GM21723 (cell line): ENCODE data around the gene MYO1F.

Experiments
- ATAC-seq: cut with Tn5 transposase; IDR thresholded peaks from one replicate; pipeline ENCODE4 v1.9.1; 2021; ENCODE audit warnings: mild to moderate bottlenecking, moderate library complexity; ENCODE audit not compliant: unreplicated experiment

The MYO1F gene

DNA sequence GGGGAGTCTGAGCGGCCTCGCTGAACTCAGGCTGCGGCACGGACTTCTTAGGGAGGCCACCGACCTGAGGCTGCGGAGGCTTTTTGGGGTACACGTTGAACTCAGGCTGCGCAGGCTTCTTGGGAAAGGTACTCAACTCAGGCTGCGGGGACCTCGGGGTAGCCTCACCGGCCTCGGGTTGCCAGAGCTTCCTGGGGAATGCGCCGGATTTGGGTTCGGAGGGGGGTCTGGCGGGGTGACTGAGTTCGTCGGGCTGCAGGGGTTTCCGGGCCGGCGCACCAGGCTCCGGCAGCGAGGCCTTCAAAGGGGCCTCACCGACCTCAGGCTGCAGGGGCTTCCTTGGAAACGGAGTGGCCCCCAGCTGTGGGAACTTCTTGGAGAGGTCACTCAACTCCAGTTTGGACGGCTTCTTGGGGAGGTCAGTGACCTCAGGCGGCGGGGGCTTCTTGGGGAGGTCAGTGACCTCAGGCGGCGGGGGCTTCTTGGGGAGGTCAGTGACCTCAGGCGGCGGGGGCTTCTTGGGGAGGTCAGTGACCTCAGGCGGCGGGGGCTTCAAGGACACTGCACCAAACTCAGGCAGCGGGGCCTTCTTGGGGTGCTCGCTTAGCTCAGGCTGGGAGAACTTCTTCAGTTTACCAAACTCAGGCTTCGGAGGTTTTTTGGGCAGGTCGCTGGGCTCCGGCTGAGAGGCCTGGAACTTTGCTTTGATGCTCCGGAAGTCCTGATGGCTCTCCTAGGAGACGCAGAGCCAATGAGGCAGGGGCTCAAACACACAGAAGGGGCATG is 78.0 kb downstream of the MYO1F start:
- no peak for ATAC-seq

DNA sequence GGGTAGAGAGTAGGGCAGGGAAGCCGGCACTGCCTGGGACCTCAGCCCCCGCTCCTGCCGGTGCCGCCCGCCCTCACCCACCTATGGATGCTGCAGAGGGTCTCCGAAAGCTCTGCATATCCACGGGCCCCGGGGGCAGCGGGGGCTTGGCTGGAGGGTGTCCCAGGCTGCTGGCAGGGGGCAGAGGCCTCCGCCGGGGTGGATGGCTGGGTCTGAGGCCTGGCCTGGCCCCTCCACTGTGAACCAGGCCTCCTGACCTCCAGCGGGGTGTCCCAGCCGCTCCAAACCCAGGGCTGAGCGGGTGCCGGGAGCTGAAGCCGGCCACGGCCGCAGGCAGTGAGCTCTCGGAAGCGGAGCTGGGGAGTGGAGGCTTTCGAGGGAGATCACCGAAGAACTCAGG is 78.9 kb downstream of the MYO1F start:
- no peak for ATAC-seq

DNA sequence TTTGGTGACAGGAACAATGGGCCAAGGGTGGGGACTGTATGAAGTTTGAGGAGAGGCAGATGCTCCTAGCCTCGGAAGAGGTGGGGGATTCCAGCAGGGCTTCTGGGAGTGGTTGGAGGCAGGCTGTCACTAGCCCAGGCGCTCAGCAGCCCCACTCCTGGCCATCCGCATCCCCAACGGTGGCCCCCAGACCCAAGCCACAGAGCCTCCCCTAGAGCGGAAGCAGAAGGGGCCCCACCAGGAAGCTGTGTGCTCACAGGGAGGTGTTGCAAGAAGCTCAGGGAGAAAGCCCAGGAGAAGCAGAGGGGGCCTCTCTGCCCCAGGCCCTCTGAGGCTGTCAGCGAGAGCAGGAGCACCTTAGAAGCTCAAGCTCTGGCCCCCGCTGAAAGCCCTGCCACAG is 83.1 kb downstream of the MYO1F start:
- ATAC-seq, result no peak

DNA sequence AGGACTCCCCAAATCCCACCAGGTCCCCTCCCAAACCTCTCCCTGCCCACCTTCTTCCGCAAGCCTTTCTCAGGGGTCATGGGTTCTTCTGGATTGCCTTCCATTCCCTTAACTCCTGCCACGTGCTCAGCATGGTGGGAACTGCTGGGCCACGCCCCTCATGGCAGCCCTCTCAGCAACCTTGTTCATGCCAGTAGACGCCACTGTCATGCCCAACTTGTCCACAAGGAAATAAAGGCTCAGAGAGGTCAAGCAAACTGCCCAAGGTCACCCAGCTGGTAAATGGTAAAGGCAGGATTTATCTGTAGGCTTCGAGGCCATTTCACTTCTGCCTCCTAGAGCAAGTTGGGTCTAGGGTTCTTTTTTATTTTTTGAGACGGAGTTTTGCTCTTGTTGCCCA is 85.7 kb downstream of the MYO1F start:
- ATAC-seq, result no peak

DNA sequence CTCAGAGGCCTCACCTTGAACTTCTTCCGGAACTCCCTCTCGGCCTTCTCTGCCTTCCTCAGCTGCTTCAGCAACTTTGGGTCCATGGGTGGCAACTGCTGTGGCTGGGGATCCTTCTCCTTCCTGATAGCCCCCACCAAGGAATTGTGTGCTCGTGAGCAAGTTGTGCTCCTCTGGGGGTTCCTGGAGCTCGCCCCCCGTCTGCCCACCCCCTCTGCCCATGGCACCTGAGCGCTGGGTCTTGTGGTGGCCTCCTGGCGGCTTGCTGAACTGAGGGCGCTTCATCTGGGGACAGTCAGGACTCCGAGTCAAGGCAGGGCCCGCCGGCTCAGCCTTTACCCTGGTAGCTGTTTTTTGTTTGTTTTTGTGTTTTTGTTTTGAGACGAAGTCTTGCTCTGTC is 86.4 kb downstream of the MYO1F start:
- ATAC-seq, result no peak

DNA sequence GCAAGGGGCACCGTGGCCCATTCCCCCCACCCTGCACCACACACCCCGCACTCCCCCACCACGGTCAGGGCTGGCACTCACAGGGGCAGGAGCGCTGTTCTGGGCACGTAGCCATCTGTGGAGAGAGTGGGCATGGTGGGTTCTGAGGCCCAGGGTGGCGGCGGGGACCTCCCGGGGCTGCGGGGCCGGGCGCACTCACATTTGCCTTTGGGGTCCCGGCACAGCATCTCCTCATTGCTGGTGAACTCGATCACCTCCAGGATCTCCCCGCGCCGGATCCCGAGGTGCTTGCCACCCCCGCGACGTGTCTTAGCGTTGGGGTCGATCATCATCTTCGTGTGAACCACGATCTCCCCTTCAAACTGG is 86.9 kb downstream of the MYO1F start:
- ATAC-seq, result no peak

DNA sequence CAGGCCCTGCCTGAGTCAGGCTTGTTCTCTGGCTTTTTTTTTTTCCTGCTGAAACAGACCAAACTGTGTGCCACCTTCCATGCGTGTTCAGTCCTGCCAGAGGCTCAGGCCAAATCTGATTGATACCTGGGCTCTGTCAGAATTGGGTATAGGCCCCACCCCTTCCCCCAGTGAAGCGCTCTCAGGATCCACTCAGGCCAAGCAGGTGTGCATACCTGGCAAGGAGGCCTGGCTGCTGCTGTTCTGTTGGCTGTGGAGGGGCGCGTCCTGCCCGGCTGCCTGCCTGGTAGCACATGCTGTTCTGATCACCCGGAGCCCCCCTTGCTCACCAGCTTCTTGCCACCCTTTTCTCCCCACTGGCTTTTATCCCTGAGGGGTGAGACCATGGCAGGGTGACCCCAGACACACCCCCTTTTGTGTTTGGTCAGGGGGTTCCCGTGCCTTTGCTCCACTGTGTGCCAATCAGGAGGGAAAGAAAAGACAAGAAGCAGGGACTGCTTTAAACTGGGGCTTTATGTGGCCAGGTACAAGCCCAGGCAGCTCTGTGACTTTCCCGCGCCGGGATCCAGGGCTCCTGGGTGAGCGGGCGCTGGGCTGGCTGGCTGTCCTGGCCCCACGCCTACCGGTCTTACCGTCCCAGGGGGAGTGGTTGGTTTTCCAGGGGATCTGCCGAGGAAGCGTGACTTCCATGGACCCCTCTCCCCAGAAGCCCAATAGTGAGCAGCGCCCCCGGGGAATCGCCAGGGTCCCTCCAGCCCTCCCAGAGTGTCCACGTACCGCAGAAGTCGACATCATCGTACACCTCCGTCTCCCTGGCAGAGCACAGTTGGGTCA is 87.5 kb downstream of the MYO1F start:
- ATAC-seq, result no peak

DNA sequence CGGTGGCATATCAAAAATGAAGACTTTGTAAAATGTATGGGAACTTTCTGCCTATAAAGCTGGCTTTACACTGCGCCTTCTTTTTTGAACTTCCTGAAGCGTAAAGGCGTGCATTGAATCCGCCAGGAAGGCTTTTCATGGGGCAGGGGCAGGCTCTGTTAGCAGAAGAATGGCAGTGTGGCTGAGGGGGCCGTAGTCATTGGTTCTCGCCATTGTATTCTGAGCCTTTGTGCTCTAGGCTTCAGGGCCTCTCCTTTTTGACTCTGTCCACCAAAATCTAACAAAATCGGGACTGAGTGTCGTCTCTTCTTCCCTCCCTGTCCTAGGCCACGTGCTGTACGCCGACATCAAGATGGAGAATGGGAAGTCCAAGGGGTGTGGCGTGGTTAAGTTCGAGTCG is 88.9 kb downstream of the MYO1F start:
- no peak for ATAC-seq

DNA sequence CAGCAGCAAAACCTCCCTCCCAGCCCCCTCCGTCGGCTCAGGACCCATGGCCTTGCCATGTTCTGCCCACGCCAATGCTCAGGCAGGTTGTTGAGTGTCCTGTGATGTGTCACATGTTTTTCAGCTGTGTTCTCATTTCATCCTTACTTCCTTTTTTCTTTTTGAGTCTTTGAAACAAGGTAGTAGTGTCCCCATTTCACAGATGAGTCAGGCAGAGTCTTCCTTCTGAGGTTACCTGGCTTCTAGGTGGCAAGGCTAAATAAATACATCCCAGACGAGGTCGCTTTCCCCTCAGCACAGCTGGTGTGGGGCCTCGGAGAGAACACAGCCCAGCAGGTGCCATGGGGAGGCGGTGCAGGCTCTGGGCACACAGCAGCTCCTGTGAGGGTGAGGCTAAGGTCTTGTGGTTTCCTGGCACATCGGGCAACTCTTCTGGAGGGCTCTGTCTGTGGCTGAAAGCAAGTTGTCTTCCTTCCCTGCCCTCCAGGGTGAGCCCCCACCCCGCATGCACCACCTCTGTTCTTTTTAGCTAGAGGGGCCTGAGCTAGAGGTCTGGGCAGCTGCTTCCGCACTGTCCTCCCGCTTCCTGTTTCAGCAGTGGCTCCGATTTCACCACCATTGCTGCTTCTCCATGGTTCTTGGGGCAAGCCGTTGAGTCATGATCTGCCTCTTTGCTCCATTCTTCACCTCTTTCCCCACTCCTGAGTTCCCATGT is 89.9 kb downstream of the MYO1F start:
- ATAC-seq, result peak; percentile 56

DNA sequence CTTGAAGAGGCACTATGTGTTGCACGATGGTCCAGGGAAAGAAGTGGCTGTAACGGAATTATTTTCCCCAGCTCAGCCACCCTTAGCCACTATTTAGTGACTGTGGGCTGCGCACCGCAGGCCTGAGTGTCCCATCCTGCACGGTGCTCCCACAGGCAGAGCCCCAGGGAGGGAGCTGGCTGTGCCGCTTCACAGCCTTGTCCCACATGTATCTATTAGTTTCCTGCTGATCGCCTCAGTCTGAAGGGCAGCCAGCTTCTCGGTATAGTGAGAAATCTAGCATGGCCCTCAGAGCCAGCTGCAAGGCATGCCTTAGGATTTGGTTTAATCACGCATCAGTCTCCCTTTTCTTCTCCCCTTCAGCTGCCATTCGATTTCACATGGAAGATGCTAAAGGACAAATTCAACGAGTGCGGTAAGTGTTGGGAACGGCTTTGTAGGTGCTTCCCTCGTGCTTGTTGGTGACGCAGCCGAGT is 90.5 kb downstream of the MYO1F start:
- ATAC-seq, result no peak

DNA sequence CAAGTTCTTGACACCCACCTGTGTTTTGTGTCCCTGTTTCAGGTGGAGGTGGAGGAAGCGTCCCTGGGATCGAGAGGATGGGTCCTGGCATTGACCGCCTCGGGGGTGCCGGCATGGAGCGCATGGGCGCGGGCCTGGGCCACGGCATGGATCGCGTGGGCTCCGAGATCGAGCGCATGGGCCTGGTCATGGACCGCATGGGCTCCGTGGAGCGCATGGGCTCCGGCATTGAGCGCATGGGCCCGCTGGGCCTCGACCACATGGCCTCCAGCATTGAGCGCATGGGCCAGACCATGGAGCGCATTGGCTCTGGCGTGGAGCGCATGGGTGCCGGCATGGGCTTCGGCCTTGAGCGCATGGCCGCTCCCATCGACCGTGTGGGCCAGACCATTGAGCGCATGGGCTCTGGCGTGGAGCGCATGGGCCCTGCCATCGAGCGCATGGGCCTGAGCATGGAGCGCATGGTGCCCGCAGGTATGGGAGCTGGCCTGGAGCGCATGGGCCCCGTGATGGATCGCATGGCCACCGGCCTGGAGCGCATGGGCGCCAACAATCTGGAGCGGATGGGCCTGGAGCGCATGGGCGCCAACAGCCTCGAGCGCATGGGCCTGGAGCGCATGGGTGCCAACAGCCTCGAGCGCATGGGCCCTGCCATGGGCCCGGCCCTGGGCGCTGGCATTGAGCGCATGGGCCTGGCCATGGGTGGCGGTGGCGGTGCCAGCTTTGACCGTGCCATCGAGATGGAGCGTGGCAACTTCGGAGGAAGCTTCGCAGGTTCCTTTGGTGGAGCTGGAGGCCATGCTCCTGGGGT is 91.5 kb downstream of the MYO1F start:
- no peak for ATAC-seq

DNA sequence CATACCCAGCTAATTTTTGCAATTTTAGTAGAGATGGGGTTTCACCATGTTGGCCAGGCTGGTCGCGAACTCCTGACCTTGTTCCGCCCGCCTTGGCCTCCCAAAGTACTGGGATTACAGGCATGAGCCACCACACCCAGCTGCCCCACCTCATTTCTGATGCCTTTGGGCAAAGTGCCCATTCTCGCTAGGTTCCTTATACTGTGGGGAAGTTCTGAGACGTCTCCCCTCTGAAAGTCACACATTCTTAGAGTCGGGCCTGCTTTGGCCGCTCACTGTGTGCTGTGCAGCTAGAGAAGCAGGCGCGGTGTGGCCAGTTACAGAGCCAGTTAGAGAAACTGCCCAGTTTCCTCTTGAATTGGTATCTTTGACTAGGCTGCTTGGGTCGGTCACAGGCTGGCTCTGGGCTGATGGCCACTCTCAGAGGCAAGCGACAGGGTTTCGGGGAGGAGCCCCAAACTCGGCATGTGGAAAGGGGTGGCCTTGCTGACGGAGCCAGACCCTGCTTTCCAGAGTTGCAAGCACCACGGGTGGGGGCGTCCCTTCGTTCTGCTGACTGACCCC is 92.8 kb downstream of the MYO1F start:
- ATAC-seq, result no peak

DNA sequence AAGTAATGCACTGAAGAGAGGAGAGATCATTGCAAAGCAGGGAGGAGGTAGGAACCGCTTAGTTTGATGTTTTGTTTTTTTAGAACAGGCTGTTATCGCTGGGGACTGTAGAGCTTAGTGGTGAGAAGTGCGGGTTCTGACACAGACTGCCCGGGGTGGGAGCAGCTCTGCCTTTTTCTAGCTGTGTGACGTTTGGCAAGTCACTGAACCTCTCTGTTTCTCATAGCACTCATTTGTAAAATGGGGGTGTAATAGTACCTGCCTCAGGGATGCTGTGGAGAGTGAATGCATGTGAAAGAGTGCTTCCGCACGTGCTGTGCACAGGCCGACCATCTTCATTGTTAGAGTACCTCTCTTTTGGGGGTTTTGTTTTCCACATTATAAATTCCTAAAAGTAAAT is 94.1 kb downstream of the MYO1F start:
- no peak for ATAC-seq

DNA sequence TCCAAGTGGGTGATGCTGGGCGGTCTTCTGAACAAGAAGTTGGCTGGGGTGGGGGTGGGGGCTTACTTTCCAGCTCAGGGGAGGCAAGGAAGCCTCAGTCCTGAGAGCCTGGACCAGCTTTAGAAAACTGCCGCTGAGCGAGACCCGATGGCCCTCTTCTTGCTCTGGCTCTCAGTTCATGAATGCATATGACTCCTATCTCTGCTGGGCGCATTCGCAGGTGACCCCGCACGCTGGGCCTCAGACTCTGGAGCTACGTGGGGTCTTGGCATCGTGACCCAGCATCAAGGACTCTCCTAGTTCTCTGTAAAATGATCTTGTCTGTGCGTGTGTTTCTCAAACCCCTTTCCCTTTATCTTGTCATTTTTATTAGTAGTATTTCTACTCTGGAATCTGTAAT is 94.5 kb downstream of the MYO1F start:
- no peak for ATAC-seq

DNA sequence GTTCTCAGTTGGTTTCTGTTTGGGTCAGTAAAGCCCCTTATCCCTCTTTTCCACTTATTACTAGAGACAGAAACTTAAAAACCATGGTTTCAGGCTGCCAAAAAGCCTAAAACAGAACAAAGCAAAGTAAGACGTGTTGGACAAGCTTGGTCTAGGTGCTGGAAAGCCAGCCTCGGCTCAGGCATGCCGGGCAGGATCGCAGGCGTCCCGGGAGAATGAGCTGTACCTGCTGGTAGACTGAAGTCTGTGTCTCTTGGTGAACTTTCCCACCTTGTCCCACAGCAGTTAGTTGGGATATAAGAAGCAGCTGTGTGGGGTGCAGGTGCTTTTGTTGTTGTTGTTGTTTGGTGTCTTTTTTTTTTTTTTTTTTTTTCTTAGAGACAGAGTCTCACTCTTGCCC is 95.6 kb downstream of the MYO1F start:
- no peak for ATAC-seq

DNA sequence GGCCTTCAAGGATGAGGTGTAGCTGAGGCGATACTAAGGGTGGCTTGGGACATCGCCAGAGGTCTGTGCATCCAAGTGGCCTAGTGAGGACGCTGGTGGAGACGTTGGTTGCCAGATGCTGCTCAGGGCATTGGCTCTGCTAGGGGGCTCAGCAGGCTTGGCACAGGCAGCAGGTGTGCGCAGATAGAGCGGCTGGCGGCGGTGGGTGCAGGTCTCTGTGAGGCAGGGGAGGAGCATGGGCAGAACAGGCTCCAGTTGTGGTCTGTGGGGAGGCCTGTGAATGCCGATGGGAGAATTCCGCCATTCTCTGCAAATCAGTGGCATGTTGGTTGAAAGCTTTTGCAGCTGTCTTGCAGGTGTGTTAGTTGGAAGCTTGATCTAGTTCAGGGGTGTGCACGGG is 96.0 kb downstream of the MYO1F start:
- no peak for ATAC-seq

DNA sequence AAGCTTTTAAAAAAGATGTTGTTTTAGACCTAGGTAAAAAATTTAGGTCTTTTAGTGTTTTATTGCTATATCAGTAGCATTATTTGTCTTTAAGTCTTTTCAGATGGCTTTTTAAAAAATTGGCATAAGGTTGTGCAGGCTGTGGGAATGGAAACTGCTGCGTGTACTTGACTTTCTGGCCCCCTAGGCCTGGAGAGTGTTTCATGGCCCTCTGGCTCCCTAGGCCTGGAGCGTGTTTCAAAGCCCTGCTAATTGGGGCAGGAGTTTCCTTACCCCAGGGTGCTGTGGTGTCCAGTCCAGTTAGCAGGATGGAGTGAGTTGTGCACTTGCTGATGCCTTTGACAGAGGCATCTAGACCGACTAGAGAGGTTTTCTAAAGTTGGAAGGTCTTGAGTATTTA is 98.6 kb downstream of the MYO1F start:
- ATAC-seq, result no peak

DNA sequence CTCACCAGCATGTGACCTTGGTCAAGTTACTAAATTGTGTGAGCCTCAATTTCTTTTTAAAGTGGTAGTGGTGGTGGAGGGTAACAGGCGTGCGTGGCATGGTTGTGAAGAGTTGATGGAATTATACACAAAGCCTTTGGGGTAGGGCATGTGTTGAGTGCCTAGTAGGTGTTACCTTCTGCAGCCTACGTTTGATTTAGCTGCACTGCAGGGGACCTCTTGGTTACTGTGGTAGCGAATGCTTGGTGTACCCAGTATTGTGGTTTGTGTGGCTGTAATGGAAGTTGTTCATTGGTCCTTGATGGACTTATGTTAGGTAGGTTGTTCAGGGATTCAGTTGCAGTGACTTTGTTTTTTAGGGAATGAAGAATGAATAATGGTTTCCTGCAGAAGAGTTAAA is 99.4 kb downstream of the MYO1F start:
- ATAC-seq, result no peak

DNA sequence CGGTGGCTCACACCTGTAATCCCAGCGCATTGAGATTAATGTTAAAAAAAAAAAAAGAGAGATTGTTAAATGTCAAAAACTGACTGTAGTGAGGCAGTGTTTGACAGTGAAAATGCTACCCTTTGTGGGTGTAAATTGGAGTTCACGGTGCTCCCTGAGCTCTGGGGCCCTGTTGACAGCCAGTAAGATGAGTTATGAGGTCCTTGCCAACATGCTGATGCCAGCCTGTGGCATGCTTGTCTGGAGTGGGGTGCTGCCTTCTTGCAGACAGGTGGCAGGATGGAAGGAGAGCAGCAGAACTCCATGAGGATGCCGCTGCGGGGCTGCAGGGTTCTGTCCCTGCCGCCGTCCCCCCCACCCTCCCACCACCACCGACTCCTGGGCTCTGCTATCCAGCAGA is 100.7 kb downstream of the MYO1F start:
- ATAC-seq, result no peak

DNA sequence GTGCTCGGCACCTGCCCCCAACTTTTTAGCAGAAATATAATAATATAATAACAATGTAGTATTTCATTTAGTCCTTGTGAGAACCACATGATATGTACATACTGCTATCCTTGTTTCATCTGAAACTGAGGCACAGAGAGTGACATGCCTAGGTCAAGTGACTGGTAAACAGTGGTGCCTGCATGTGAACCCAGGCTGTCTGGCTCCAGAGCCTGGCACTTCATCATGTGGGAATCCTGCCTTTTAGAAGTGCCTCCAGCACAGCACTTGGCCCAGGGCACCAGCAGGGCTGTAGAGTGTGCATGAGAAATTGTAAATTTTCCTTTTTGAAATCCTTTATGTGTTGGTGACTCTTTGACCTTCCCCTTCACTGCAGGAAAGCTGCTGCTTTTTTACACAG is 102.2 kb downstream of the MYO1F start:
- no peak for ATAC-seq
